DMS 273 (cell line): ENCODE measurements around the gene SF1.

Experiments
- DNase-seq: peaks from one replicate; lab custom pipeline; 2025; ENCODE audit not compliant: unreplicated experiment; lab: John Stamatoyannopoulos, UW

SF1 gene

DNA sequence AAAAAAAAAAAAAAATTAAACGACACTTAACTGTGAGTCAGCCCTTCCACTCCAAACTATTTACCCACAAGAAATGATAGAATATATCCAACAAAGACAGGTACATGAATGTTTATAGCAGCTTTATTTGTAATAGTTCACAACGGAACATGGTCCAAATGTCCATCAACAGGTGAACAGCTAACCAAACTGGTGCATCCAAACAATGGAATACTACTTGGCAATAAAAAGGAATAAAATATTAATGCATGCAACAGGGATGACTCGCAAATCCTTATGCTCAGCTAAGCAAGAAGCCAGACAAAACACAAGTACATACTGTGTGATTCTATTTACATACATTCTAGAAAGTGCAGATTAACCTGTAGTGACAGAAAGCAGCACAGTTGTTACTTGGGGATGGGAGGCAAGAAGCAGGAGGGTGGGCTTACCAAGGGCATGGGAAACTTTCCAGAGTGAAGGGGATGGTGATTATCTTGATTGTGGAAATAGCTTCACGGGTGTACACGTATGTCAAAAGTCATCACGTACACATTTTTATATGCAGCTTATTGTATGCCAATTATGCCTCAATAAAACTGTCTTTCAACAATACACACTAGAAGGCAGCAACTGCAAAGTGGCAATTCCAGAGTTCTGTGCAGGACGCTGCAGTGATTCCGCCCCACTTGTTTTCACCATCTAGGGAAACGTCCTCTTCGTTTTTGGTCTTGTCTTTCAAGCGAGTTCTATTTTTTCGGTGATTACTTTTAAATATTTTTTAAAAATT, 6.7 kb upstream of the SF1 start:
- no peak for DNase-seq

GRCh38 chr11:64778223-64778472, 194 bp downstream of the SF1 start:
- no peak for DNase-seq

- DNase-seq, result peak; percentile 91
Measured at GRCh38 chr11:64777449-64778222, 706 bp downstream of the SF1 start.

DNA sequence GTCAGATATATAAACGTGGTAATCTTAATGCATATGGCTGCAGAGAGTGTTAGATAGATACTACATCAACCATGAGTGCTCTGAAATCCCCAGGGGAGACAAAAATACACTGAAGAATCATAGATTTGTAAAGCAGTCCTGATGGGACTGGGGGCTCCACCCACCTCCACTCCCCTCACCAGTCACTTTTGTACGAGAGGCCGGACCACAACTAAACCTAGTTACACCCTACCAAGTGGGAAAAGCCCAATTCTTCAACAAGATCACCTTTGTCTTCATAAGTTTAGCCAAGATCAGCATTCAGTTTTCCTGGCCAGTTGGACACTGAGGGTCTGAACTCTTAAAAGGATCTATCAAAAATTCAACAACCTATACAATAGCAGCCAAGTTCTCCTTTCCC, 1.5 kb downstream of the SF1 start:
- no peak for DNase-seq

DNA sequence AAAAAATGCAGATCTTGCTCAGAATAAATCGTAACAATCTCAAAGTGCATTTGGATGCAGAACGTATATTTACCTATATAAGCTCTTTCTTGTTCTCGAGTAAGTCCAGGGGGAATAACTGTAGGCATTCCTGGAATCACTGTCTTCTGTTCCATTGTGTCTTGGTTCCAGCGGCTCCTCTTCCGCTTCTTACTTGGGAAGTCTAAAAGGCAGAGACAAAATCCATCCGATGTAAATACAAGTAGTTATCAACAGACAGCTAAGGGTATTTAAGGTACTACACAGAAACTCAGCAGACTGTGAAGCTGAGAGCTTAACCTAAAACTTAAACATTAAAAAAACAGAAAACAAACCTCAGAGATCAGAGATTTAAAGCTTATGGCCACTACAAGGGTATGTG, 1.9 kb downstream of the SF1 start:
- no peak for DNase-seq

DNA sequence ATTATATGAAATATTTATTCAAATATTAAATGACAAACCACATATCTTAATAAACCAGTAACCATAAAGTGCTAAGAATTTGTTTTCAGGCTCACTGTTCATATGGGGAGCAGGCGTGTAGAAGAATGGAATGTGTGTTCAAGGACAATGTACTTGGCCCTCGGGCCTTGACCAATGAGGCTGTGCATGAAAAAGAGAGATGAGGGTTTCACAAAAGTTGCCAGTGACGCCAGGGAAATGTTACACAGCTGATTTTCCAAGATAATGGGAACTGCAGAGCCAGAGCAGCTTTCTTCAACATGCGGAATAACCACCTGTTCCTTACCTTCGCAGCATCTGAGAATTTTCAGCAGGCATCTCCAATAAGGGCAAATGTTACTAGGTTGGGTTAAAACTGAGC, 4.2 kb downstream of the SF1 start:
- DNase-seq, result no peak

DNA sequence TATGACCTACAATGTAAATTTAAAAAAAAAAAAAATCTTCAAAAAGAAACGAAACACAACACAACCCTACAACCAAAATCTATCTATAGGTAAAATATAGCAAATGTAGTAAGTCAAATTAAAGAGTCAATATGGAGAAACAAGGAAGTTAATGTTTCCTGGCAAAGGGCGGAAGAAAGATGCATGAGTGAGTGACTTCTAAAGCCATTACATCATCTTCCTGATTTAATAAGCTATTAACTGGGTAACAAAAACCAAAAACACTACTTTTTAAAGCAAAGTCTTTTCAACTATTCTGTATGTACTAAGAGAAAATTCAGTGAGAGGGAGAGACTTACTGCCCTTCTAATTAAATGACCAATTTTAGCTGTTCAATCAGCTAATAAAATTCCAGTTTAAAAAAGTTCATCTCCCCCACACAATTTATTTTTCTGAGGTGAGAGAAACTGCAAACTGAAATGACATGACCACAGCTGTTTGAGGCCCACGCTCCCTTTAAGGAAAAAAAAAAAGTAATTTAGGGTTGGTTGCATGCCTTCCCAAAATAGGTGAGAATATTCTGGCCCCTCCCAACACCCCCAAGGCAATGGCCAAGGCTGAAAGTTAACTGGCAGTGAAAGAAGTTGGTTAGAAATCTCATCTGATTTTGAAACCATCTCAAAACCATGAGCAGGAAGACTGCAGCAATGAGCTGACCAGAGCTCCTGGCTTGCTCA, 5.9 kb downstream of the SF1 start:
- DNase-seq, result no peak

DNA sequence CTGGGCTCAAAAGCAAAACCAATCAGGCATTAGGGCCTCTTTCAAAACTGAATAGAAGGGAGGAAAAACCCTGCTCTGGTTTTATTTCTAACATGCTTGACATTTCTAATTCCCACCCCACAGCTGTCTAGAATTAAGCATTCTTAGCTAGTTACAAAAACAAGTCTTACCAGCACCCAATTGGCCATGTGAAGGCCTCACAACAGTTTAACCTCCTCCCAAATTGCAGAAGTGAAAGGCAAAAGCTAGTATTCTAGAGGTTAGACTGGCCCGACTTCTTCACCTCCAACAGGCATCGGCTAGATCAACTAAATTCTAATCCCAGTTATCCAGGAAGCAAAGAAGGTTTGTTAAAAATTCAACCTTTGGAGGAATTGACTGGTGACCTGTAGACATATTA, 6.5 kb downstream of the SF1 start:
- DNase-seq, result no peak

DNA sequence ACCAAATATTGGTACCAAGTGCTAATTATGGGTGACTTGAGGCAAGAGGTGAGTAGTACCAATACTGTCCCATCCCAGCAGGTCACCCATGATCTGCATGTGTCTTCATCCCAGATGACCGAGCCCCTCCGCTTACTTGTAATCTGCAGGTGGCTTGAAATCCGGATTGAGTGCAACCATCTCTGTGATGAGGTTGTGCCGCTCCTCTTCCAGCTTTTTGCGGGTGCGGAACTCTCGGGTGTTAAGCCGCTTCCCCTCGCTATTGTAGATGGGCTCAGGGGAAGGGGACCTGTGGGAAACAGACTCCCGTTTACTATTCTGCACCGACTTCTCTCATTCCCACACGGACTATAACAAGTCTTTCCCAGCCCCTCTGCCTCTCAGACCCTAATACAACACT, 8.2 kb downstream of the SF1 start:
- no peak for DNase-seq

DNA sequence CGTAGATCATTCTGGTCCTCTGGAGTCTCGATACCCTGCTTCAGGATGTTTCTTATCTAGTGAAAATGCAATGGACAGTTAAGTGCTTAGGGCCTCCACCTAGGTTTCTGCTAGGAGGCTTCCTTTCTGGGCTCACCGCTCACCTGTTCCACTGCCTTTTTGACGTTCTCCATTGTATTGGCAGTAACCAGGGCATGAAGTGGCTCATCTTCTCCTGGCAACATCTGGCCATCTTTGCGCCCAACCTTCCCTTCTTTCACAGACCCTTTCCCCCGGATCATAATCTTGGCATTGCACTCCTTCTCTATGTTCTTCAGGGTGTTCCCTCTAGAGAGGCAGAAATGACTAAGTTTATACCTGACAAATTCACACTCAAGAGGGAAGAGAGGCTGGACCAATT, 9.1 kb downstream of the SF1 start:
- DNase-seq, result no peak

DNA sequence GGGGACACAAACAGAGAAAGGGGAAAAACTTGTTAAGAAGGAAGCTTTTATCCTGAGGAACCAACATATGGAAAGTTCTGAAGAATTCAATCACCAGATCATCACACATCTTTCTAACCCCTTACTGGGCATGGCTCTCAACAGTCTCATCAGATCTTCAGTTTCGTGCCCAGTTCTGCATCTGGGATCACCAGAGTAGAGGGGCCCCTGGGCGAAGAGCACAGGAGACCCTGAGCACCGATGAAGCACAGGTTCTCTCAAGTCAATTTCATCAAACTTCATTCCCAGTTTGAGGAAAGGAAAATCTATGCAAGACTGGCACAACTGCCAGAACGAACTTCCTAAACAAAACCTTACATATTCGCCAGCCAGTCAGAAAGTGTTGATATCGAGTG, 10.0 kb downstream of the SF1 start:
- DNase-seq, result no peak

DNA sequence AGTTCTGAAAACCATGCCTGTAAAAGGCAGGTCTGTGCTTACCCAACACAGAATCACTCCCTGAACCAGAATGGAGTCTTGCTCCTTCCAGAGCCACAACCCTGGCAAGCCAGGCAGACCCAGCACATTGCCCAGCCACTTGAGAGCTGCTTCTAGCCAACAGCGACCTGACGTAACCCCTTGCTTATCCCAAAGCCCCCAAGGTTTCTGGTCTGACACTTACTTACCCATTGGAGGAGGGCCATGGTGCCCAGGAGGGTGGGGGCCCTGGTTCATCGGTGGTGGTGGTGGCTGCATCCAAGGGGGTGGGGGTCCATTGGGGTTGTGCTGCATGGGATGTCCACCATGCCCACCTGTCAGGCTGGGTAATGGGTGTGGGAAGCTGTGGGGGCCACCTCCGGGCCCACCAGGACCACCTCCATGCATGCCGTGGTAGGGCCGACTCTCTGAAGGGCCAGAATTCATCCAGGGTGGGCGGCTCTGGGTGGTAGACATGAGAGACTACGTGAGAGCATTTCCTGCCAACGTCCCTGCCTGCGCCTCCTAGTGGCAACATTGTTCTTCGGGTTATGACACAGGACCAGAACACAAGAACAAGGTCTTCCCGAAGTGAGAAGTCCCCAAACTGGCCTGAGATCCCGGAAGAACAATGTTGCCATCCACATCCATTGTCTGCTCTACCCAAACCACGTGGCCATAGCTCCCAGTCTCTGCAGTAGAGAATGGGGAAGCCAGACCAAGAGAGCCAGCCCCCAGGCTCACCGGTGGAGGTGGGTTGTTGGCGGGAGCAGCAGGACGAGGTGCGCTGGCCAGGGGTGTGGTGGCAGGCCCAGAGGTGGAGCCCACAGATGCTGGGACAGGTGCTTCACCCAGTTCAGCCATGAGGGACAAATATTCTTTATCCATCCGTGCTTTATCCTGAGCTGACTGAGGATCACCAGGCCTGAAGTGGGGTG, 10.7 kb downstream of the SF1 start:
- DNase-seq, result peak; percentile 81

DNA sequence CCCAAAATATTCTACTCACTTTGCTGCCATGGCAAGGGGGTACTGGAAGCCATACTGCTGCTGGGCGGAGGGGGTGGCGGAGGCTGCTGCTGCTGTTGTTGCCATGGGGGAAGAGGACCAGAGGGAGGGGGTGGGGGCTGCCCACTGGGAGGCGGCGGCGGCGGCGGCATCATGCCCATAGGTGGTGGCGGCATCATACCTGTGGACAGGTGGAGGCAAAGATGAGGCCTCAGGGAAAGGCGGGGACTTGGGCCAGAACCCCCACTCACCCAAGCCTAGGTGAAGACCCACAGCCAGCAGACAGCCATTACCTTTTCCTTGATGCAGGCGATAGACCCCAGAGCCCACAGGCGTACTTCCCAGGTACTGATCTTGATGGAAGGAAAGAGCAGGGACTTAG, 11.5 kb downstream of the SF1 start:
- no peak for DNase-seq

DNA sequence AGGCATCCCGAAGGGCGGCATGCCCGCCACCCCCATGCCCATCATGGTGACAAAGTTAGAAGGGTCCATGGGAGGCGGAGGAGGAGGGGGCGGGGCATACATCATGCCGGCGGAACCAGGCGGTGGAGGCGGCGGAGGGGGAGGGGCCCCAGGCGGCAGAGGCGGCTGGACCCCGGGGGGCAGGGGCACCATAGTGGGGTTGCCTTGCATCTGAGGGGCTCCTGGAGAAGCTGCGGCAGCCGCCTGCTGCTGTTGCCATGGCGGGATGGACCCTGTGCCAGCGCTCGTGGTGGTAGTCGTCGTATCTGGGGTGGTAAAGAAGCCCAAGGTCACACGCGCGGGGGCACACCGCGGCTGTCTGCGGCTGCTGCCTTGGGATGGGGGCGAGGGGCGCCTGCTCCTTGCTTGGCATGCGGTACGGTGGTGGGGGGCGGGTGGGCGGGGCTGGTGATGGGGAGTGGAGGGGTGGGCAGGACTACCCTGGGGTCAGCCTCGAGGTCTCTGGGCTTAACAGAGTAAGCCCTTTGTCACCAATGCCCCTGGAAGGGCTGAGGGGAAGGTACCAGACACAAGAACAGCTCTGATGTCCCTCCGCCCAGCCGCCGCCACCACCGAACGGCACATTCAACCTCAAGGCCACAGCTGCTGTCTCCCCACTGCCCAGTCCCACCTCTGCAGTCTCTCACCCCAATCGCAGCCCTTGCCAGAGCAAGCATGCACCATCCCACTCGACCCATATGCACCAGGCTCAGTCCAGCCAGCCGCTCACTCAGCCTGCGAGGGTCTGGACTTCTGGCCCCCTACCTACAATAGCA, 12.3 kb downstream of the SF1 start:
- no peak for DNase-seq

- no peak for DNase-seq
Measured at GRCh38 chr11:64765291-64765850, 13.0 kb downstream of the SF1 start.

DNA sequence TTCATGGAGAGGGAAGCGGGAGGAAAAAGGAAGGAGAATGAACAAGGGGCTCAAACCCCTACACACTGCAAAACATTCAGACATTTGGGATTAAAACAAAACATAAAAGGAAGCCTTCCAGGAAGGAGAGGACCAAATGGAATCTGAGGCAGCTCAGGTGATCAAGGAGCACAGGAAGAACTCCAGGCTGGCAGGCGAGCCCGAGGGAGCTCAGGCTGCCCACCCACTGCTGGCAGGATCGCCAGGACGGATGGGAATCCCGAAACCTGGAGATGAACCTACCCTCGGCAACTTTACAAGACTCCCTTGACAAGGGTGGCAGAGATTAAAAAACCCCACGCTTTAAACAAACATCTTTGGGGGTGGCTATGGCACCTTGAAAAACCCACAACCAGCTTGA, 13.6 kb downstream of the SF1 start:
- no peak for DNase-seq

GRCh38 chr11:64764040-64764611, 14.2 kb downstream of the SF1 start:
- no peak for DNase-seq

GRCh38 chr11:64763526-64764039, 14.8 kb downstream of the SF1 start:
- no peak for DNase-seq
